SIG-M5 (cell line): ENCODE measurements around the gene LACRT.
"Not testable (repeated sequence)": the region's sequence is repeated elsewhere in the genome, so short reads cannot be mapped to it uniquely, and the experiment has no call there.

ENCODE experiments used
- DNase-seq: peaks from one replicate; lab custom pipeline; 2025; lab: John Stamatoyannopoulos, UW

The LACRT gene, protein sequence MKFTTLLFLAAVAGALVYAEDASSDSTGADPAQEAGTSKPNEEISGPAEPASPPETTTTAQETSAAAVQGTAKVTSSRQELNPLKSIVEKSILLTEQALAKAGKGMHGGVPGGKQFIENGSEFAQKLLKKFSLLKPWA

DNA sequence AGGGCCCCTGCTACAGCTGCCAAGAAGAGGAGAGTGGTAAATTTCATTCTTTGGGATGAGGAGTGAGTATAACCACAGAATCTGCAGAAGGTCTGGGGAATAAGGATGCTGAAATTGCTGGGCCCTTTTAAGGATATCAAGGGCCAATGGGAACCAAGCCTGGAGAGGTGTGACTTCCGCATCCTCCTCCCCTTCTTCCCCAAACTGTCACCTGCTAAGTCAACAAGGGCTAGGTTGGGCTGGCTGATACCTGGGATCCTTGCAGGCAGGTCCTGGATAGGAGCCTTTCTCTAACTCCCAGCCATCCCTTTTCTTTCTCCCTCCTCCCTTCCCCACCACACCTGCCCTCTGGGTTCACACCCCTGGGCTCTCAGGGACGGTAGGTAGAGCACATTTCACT is at the start of gene LACRT:
Gene LACRT (minus strand): TSS at position 101 of the 400 bp plus-strand sequence. CDS start 54 bp downstream, at position 47.
- DNase-seq: no peak

DNA sequence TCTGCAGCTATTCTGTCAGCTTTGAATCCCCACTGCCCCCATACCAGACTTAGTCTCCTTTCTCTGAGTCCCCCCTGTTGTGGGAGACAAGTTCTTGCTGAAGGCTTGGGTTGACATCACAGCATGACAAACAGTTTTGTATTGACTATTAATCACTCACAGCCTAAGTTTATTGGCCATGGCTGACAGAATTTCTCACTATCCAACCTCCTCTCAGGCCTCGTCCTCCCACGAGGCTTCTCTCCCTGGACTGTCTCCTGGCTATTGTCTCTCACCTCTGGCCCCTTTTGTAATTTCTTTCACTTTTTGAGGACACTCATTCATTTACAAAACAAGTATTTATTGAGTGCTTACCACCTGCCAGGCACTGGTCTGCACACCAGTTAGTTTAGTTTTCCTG is 48.7 kb upstream of the LACRT start:
- DNase-seq: no peak

DNA sequence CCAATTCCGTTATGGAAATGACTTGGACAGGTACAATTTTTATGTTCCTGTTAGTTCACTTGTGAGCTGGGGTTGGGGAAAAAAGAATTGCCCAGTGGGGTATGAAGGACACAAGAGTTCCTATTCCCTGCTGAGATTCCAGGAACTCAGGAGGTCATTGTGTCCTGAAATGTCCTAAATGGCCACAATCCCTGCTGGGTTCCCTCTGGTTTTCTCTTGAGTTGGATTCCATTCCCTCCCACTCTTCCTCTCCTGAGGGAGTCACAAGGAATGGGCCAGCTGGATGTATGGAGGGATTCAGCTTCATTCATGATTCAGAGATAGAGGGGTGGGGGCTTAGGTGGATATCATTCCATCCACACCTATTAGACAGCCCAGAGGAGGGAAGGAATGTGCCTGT is 48.0 kb upstream of the LACRT start:
- DNase-seq: no peak

DNA sequence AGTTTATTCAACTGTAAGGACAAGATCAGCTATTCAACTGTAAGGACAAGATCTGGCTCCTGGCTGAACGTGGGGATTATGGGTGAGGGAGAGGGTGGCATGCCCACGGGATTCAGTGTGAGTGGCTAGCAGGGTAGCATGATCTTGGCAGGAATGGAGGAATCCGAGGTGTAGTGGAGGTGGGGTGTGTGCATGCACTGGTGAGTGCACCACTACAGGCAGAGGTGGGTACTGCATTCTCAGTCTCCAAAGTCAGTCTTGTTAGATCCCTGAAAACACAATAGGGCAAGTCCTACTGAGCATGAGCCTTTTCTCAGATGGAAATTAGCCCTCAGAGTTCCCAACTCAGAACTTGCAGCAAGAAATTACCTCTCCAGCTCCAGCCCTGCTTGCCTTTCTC is 45.7 kb upstream of the LACRT start:
- DNase-seq: no peak

DNA sequence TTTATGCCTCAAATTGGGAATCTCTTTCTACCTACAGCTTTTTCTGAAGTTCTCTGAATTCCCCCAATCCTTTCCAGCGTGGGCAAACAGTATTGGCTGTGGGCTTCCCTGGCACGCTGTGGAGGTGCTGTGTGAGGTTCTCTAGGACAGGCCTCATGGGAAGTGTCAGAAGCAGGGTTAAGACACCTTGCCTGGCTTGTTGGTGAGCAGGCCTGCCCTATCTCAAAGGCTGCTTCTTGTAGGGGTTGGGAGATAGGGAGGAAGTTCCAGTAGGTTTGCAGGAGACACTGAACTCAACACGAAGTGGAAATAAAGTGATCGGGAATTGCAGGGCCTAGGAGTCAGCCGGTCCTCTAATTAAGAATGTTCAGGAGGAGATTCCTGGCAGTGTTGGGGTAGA is 43.4 kb upstream of the LACRT start:
- DNase-seq: no peak

DNA sequence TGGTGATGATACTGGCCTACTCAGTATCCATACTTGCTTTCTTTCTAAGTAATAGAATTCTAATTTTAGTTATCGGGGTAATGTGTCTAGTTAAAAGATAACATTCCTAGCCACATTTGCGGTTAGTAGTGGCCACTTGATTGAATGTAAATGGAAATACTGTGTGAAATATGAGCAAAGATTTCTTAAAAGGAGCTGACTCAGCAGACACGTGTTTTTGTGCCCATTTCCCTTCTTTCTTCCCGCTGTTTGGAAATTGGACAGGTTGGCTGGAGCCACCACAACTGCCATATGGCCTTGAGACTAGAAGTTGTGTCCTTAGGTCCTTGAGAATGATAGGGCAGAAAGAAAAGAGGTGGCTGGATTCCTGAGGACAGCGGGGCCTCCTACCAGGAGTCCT is 33.2 kb upstream of the LACRT start:
- DNase-seq: no peak

DNA sequence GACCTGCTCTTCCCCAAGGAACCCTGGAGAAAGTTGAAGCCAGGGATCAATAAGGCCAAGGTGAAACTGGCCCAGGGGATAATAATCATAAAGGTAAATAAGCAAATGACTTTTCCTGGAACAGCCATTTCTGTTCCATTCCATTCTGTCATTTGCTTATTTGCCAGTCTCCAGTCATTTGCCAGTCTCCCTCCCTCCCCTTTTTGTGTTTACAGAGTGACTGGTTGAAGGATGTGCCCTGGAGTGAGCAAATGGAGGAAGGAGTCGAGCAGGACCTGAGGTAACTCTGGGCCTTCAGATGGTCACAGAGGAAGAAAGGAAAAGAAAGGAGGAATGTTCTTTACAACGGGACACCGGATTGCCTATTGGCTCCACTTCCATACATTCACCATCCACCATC is 31.3 kb upstream of the LACRT start:
- DNase-seq: no peak

DNA sequence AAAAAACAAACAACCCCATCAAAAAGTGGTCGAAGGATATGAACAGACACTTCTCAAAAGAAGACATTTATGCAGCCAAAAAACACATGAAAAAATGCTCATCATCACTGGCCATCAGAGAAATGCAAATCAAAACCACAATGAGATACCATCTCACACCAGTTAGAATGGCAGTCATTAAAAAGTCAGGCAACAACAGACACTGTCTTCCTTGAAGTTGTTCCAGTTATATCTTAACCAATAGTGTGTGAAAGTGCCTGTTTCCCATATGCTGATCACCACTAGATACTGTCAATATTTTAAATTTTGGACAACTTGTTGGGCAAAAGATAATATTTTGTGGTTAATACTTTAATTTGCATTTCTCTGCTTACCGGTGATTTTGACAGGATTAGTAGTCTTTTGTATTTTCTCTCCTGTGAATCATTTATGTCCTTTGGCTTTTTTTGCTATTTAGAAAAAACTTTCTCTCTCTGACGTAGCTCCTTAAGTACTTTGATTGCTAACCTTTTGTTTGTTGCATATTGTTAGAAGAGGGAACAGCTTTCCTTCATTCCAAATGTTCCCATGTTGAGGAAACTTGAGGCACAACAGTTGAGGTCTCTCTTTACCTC is 30.4 kb upstream of the LACRT start:
- DNase-seq: not testable (repeated sequence)

DNA sequence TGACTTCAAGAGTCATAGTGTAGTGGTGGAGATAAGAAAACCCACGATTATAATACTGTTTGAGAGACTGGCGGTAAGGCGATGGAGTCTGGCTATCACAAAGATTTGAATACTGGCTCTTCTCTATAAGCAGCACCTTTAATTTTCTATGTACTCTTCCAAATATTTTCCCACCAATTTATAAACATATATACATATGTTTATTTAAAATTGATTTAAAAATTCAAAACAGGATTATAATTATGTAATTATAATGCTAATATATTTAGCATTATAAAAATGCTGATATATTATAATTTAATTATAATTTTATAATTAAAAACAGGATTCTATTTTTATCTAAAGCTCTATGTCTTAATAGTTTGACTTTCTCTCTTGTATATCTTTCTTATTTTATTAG is 28.9 kb upstream of the LACRT start:
- no peak for DNase-seq

DNA sequence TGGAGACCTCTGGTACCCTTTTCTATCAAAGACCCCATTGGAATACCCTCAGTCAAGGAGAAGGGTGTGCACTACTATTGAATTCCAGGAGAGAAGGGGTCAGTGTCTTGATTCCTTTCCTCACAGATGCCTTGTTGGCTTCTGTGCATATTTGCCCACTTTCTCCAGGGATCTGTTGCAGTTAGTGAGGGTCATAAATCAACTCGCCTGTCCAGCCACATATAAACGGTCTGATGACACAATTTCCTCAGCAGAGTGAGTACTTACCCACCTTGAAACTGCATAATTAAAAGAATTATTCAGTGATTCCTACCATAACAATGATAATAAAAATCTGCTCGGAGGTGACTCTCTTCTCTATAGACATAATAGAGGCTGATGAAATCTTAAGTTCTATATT is 27.3 kb upstream of the LACRT start:
- DNase-seq: no peak

DNA sequence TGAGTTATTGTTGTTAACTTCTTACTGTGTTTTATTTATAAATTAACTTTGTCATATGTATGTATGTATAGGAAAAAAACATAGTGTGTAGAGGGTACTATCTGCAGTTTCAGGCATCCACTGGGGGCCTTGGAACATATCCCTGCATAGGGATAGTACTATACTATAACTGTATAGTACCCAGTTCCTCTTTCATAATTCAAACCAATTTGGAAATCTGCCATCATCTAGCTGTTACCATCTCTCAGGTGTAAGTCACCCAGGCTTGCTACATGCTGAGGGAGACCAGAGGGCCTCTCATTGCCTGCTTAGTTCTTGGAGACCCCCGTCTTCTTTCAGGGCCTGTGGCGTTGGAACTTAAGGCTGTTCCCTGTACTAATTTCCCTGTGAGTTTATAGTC is 26.4 kb upstream of the LACRT start:
- no peak for DNase-seq

DNA sequence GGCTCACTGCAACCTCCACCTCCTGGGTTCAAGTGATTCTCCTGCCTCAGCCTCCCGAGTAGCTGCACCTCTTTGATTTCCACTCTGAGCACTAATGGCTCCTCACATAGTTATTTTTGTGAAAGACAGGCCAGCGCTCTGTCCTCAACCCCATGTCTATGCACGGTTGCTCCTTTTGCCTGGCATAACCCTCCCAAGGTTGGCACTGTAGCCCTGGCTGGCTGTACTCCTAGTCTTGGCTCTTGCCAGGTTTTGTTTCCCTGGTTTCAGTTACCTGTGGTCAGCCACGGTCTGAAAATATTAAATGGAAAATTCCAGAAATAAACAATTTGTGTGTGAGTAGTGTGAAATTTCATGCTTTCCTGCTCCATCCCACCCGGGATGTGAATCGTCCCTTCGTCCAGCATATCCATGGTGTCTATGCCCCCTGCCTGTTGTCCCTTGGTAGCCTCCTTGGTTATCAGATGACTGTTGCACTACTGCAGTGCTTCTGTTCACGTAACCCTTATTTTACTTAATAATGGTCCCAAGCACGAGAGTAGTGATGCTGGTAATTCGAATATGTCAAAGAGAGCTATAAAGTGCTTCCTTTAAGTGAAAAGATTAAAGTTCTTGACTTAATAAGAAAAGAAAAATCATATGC is 25.7 kb upstream of the LACRT start:
- no peak for DNase-seq

DNA sequence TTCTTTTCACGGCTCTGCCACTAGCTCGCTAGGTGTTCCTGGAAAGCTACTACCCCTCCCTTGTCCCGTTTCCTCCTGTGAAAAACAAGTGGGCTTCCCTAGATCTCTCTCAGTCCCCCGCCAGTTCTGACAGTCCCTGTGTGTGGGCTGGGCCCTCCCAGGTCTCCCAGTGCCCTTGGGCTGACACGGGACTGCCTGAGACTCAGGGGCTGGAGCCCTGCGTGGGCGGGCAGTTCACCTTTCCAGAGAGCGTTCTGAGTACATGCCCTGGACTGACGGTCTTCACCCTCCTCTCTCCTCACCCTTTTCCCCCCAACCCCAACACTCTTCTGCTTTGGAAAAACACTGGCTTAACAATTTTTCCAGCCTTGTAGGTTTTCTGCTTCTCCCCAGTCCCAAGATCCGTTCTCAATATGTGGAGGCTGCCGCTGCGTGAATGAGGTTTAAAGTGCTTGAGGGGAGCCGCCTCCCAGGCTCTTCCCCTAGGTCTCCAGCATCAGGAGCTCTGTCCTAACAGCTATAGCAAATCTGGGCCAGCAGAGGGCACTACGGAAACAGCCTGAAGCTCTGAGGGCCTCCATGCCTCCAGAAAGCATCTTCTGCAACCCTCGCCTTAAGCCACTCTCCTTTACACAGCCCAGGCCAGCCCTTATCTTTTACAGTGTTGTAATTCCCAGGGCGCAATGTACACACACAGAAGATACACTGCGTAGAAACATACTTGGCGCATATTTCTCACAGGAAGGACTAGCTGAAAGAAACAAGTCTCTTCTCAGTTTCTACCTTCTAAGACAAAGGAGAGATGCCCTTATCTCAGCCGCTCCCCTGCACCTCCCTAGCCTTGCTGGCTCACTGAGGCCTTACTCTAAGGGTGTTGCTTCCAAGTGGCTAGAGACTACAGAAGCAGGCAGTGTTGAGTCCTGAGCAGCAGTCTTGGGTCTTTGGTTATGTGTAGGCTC is 23.9 kb upstream of the LACRT start:
- DNase-seq: no peak

DNA sequence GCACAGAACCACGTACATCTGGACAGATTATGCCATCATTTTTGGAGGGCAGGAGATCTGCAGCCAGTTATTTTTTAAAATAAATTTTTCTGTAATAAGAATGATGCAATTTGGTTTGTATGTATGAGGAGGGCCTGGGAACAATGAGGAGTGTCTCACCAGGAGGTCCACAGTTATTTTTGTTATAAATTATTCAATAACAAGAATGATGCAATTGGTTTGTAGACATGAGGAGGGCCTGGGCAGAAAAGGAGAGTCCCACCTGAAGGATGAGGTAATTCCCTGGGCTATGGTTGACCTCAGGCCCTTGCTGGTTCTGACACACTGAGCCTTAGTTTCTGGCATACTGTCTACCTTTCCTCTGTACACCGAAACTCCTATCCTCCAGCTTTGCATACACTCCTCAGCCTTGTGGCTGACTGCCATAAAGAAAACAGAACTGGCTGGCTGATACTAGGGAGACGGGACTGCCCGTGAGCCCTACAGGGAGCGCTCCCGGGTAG is 22.5 kb upstream of the LACRT start:
- DNase-seq: no peak

DNA sequence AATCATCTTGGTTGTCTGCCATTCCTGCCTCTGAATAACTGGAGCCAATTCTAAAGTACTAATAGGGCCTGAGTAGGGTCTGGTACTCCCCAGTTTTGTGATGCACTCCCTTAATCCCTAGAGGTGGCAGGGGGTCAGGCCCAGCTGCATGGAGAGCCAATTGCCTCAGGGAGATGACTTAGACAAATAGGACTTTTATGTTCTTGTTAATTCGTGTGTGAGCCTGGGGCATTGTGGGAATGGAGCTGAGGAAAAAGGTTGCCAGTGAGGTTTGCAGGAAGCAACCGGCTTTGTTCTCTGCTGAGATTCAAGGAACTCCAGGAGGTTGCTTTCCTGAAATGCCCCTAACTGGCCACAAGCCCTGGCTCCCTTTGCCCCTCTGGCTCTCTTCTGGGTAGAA is 20.2 kb upstream of the LACRT start:
- DNase-seq: no peak

DNA sequence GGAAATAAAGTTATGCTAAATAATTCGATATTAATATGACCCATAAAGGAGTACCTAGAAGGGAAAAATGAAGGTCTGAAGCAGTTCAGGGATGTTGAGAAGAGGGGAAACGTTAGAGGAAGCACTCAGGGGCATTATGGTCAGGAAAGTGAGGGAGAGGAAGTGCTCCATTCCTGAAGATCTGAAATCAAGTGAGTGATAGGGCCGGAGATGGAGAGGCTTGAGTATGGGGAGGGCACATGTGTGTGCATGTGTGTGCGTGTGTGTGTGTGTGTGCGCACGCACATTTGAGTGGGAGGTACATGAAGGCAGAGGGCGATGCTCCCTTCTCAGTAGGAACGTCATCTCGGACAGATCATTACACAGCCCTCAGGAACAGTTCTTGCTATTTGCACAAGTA is 18.3 kb upstream of the LACRT start:
- DNase-seq: no peak

DNA sequence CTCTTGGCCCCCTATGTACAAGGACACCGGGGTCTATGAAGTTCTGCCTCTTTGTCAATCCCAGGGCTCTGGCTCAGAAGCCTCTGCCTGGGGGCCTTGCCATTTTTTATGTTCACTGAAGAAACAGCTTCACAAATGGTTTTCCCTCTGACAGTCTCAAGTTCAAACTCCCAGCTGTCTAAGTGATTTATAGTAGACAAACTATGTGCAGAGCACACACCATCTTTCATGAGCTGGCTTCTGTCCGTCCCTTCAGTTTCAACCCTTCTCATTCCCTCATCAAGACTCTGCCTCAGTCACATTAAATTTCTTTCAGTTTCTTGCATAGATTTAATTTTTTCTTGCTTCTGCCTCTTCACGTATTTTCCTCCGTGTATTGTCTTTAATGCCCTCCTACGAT is 16.2 kb upstream of the LACRT start:
- DNase-seq: no peak

DNA sequence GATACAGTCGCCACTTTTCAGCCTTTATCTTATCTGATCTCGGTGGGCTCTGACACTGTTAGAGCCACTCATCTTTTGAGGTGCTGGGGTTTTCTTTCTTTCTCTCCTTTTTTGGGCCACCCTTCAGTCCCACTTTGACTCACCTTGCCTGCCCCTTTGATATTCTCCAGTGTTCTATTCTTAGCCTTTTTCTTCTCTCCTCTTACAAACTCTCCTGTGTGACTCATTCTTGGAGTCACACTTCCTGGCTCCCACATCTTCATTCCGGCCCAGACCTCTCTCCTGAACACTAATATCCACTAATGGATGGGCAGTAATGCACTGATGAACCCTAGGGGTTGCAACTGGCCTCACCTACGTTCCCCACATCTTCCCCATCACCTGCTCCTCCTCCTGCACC is 15.7 kb upstream of the LACRT start:
- DNase-seq: no peak

DNA sequence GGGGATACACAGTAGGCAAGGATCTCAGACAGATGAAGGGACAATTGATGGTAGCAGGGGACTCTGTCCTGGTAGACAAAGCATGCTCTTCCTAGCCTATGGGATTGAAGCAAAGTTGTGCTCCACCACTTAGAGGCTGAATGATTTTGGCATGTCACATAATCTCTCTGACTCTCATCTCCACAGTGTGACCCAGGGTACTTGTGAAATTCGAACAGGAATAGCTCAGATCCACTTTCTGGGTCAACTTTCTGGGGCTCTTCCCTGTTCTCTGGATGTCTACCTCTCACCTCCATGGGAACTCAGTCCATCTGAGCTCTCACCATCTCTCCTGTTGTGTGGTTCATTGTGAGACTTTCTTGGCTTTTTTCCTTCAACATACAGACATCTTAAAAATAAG is 15.1 kb upstream of the LACRT start:
- no peak for DNase-seq

DNA sequence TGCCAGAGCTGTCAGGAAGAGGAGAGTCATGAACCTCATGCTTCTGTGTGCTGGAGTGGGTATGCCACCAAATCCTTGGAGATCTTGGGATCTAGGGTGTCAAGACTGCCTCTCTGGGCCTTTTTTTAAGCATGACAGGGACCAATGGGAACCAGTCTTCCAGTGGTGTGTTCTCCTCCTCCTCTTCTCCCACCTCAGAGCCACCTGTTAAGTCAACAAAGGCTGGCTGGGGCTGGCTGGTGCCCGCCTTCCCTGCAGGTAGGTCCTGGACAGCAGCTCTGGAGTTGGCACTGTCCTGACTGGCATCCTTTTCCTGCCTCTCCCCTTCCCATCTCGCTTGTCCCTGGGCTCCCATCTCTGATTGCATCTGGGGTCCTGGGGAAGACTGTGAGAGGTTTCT is 13.6 kb upstream of the LACRT start, which contains the start of gene DCD:
Gene DCD (minus strand): TSS at position 101 of the 400 bp plus-strand sequence. CDS start 62 bp downstream, at position 39.
- DNase-seq: no peak

DNA sequence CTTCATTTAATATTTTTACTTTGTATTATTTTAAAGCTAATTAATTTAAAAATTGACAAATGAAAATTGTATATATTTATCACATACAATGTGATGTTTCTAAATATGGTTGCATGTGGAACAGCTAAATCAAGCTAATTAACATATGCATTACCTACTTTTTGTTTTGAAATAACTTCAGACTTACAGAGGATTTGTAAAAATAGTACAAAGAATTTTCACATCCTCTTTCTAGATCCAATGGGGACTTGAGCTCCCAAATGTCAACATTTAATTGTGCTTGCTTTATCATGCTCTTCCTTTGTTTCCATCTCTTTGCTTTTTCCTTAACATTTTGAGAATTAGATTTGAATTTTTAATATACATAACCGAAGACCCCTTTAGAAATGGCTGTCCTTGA is 6.9 kb upstream of the LACRT start:
- DNase-seq: no peak

DNA sequence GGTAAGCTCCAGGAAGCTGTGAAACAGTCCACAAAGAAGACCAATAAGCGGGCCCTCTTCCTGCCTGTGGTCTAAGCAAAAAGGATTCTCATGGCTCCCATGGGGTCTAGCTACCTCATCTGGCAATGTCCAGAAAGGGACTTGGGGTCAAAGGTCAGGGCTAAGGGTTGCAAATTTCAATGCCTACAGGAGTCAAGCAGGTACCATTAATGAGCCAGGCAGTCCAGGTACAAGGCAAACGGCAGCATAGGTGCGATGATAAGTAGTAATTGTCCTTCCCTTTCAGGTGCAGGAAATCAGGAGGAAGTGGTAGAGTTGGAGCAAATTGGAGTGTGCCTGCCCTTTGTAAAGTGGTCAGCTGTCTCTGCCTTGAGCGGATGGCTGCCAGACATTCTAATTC is 6.4 kb upstream of the LACRT start:
- no peak for DNase-seq
